Hindlimb muscle (tissue), 1 donor: ENCODE results near the gene MRM3. TPM values are rescaled to one million over a fixed set of nuclear protein-coding genes. Genes with fewer than 3 reads are reported as not detected.
"Not testable (repeated sequence)": the region's sequence is repeated elsewhere in the genome, so short reads cannot be mapped to it uniquely, and the experiment has no call there.

ENCODE experiments used
- DNase-seq: peaks from one replicate; pipeline ENCODE4 v3.0.0-alpha.2; 2013
- polyA plus RNA-seq: library from polyadenylated mRNA; unstranded; fragments of 120-200 nt; gene quantifications from one replicate; pipeline ENCODE4 v1.2.1, GENCODE V29; 2013; ENCODE audit not compliant: insufficient read length

Gene MRM3
- polyA plus RNA-seq, 1 donor: 15.4 TPM

DNA sequence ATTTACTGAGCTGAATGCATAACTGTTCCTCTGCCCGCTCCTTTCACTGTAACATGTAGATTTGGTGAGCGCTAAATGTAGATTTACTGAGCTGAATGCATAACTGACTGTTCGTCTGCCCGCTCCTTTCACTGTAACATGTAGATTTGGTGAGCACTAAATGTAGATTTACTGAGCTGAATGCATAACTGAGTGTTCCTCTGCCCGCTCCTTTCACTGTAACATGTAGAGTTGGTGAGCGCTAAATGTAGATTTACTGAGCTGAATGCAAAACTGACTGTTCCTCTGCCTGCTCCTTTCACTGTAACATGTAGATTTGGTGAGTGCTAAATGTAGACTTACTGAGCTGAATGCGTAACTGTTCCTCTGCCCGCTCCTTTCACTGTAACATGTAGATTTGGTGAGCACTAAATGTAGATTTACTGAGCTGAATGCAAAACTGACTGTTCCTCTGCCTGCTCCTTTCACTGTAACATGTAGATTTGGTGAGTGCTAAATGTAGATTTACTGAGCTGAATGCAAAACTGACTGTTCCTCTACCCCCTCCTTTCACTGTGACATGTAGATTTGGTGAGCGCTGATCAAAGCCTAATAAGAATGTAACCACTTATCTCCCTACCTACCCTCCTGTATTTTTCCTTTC lies 26.7 kb upstream of the MRM3 start:
- not testable (repeated sequence) for DNase-seq

DNA sequence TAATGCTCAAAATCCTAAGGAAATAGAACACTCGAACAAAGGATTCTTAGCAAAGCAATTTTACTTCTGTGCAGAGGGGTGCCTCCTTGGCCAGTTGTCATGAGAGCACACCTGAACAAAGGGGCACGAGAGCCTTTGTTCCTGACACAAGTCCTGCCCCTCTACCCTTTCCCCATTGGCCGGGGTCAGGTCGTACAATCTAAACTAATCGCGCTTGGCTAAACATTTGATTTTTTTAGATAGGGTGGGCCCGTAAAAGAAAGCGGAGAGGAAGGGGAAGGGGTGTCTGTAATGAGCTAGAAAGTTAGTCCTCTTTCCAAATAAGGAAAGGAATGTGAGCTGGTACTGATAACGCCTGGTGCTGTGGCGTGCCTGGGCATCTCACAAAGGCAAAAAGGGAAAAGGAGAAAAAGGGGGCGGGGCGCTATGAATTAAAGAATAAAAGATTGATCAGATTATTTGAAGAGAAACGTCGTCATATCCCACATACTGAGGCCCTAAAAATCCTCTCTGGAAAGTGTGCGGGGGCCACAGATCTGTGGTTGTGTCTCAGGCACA lies 26.1 kb upstream of the MRM3 start:
- not testable (repeated sequence) for DNase-seq

DNA sequence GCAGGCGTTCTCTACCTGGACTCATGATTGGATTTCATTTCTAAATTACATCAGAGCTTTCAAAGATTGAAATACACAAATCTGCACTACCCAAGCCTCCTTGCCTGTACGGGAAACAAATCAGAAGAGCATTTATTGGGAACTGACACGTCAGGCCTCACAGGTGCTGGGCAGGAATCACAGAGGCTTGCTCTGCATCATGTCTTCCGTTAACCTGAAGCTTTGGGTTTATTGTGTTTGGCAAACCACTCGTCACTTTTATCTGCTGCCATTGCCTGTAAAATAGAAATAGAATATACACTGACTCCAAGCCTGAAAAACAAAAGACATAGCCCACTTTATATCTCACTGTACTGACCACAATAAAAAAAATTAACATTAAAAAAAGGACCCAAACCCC lies 22.2 kb upstream of the MRM3 start:
- DNase-seq: no peak

DNA sequence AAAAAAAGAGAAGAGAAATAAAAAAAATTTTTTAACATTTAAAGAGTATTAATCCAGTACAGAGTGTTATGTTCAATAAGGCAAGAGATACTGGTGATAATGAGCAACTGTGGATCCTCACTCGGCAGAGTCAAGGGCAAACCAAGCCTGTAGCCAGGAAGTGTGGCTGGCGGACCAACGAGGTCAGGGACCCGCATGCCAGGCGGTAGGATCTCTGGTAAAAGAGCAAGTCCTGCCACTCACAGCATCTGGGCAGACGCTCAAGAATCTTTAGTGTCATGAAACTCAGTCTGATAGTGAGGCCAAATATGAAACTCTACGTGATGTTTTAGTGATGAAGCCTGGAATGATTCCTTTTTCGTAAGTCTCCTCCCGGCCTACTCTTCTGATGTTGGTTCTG lies 21.8 kb upstream of the MRM3 start:
- DNase-seq: no peak

DNA sequence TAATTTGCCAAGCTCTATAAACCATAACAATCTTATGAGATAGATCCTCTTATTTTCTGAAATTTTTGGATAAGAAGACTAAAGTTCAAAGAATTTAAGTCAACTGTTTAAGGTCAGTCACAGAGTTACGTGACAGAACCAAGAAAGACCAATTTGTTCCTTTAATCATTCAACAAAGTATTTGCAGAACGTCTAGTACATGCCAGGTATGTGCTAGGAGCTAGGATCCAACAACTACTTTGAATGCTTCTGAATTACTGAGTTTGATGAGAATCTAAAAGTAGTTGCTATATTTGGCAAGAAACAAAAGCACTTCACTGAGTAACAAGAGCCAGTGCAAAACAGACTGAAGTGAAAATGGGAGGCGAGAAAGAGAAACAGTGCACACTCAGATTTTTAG lies 15.1 kb upstream of the MRM3 start:
- DNase-seq: no peak

DNA sequence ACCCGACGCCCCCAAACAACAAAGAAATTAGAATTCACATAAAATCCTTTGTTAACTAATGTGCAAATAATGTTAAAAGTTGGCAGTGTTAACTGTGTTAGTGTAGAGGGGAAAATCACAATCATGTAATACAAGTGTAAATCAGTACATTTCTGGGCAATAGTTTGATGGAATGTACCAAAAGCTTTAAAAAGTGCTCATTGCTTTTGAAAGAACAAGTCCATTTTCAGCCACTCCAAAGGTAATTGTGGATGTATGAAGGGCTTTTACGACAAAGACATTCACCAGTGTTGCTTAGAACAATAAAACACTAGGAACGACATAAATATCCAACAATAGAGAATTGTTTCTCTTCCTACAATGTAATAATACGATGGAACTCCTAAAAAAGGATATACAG lies 9.1 kb upstream of the MRM3 start:
- no peak for DNase-seq

DNA sequence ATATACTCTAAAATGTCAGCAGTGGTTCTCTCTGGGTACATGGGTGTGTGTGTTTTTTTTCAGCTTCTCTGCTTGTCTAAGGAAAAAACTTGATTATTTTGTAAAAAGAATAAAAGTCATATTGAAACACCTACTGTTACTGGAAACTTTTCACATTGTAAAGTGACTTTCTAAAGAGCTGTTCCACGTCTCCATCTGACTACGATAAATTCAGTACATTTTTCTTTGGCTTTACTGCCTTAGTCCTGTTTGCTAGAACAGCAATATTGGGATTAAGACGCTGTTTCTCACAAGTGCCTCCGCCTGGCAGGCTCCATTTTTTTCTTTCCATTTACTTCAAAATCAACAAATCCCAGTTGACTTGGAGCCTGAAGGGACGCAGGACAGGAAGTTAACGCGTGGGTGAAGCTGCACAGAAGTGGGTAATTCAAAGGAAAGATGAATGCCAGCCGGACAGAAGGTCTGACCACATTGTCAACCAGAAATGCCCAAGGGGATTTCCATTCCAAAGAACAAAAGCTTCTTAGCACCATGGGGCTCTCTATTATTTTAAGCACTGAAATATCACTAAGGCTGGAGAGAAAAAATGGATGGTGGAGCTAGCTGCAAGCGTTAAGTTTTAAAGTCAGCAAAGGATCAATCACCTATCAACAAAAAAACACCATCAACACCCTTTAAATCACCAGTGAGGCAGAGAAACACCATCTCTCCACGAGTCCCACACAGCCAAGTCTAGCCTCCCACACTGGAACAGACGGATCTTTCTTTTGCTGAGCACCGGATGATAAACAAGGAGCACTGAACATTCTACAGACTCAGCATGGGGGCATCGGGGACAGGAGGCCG lies 8.5 kb upstream of the MRM3 start:
- no peak for DNase-seq

DNA sequence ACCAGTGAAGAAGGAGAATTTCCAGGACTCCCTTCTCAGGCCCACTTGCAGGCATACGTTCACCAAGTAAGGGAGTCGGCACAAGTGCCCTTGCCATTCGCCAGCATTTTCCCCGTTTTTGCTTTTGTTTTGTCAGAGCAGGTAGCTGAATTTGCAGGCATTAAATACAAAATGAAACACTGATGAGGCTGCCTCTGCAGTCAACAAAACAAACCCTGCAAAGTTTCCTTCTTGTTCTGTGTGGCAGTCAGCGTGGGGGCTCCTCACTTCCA lies 7.9 kb upstream of the MRM3 start:
- DNase-seq: no peak

DNA sequence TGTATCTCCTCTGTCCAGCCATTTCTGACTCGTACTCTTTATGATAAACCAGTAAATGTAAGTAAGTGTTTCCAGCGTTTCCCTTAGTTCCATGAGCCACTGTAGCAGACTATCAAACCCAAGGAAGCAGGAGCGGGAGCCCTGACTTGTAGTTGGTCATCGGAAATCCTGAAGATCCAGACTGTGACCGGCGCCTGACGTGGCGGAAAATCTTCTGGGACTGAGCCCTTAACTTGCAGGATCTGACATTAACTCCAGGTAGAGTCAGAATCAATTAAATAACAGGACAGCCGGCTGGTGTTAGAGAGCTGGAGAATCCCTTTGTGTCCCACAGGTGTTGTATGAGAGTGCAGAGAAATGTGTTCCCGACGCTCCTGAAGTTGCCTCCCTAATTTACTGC lies 4.1 kb upstream of the MRM3 start:
- DNase-seq: no peak

DNA sequence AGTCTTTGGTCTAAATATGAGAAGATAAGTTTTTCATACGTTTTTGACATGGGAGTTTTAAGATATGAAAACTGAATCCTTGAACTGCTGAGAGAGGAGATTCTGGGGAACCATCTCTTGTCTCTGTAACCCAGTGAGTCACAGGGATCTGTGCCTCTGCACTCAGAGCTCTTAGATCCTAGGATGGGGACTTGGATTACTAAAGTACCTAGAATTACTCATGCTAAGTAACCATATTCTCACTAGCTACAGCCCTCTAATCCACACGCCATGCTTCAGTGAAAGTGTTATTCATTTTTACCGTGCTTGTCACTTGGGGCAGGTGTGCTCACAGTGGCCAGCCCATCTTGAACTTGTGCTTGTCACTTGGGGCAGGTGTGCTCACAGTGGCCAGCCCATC lies 2.0 kb downstream of the MRM3 start:
- DNase-seq: no peak

DNA sequence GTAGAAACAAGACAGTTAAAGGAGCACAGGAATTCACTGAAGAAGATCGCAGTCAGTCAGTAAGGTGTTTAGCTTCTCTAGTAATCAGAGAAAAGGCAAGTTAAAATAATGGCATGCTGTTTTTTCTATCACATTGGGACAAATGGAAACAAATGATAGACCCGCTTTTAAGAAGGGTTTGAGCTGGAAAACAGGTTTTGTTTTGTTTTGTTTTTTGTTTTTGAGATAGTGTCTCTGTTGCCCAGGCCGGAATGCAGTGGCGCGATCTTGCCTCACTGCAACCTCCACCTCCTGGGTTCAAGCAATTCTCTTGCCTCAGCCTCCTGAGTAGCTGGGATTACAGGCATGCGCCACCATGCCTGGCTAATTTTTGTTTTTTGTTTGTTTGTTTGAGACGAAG lies 3.7 kb downstream of the MRM3 start:
- DNase-seq: not testable (repeated sequence)

DNA sequence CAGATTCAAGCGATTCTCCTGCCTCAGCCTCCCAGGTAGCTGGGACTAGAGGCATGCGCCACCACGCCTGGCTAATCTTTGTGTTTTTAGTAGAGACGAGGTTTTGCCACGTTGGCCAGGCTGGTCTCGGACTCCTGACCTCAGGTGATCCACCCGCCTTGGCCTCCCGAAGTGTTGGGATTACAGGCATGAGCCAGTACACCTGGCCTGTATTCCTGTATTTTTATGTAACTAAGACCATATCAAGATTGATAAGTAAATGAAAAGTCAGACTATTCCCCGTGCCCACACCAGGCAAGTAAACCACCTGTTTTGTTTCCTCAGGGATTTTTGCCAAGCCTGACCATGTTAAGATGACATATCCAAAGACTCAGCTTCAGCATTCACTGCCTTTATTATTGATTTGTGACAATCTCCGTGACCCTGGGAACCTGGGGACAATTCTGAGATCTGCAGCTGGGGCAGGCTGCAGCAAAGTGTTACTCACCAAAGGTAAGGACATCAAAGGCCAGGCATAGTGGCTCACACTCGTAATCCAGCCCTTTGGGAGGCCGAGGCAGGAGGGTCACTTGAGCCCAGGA lies 5.6 kb downstream of the MRM3 start:
- DNase-seq: no peak

DNA sequence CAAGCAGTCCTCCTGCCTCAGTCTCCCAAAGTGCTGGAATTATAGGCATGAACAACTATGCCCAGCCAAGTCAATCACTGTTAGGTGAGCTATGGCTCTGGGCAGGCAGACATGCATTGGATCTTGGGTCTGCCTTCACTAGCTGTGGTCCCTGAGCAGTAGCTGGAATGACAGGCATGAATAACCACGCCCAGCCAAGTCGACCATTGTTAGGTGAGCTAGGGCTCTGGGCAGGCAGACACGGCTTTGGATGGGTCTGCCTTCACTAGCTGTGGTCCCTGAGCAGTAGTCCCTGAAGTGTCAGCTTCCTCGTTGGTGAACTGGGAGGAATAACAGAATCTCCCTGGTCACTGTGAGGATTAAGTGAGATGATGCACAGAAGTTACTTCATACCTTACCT lies 6.4 kb downstream of the MRM3 start:
- DNase-seq: no peak

DNA sequence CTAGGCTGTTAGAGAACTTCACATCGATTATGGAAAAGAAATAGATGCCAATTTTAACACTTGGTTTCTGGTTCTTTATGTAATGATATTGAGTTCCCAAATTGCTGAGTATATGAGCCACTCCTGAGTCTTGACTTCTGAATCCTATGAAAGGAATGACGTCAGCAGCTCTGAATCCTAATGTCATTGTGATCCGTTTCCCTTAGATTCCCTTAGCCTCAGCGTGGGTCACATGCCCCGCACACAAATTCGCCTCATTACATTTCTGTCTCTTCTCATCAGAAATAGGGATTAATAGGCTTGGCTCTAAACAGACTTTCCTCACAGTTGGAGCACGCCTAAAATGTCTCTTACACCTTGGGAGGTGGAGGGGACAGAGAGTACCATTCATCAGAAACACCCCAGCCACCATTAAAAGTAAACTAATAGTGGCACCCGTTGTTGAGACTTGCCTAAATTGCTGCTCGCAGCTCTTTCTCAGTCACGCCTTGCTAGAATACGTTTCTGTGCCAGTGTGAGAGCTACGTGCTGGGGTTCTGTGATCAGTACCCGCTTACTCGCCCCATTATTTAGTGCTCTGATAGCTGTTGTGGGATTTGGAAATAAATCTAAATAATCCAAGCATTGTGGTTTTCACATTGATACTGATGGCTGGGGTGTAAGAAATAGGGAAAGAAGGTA lies 7.1 kb downstream of the MRM3 start:
- DNase-seq: no peak

DNA sequence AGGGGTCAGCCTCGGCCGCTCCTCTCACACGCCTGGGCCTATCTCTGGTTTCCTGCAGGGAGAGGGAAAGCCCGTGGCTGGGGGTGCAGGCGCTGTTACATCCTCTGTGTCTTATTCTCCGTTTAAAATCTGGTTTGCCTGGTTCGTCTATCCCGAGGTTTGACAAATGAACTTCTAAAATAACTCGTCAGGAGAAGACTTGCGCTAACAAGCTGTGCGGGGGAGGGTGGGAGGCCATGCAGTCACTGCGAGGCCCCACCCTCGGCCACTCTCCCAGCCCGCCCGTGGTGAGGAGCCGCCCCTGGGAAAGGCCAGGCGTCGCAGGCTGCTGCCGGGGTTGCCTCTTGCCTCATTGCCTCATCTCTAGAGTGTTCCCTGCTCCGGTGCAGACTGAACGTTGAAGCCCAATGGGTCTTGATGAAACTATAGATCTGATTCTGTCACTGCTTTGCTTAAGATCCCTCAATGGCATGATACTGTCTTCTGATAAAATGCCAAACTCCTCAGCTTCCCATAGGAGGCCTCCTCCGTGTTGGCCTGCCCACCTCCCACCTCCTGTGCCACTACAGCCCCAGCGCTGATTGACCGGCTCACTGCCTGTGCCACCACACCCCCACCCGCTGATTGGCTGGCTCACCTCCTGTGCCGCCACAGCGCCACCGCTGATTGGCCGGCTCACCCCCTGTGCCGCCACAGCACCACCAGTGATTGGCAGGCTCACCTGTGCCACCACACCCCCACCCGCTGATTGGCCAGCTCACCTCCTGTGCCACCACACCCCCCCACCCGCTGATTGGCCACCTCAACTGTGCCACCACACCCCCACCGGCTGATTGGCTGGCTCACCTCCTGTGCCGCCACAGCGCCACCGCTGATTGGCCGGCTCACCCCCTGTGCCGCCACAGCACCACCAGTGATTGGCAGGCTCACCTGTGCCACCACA lies 8.0 kb downstream of the MRM3 start:
- not testable (repeated sequence) for DNase-seq

DNA sequence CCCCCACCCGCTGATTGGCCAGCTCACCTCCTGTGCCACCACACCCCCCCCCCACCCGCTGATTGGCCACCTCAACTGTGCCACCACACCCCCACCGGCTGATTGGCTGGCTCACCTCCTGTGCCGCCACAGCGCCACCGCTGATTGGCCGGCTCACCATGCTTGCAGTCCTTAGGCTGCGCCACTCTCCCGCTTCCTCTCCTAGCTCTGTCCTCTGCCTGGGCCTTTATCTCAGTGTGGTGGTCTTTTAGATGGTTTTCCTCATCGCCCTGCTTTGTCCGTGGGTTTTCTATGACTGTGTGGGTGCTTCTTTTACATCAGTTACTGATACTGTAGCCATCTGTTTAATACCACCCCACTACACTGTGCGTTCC lies 8.7 kb downstream of the MRM3 start:
- DNase-seq: not testable (repeated sequence)

DNA sequence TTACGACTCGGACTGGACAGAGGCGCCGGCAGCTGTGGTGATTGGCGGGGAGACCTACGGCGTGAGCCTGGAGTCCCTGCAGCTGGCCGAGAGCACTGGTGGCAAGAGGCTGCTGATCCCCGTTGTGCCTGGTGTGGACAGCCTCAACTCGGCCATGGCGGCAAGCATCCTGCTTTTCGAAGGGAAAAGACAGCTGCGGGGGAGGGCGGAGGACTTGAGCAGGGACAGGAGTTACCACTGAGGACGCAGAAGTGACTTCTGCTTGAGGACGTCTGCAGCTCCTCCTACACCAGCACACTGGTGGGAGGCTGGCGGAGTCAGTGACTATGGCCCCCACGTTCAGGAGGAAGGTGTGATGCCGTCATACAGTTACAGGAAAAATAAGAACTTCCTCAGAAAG lies 9.7 kb downstream of the MRM3 start:
- DNase-seq: no peak

DNA sequence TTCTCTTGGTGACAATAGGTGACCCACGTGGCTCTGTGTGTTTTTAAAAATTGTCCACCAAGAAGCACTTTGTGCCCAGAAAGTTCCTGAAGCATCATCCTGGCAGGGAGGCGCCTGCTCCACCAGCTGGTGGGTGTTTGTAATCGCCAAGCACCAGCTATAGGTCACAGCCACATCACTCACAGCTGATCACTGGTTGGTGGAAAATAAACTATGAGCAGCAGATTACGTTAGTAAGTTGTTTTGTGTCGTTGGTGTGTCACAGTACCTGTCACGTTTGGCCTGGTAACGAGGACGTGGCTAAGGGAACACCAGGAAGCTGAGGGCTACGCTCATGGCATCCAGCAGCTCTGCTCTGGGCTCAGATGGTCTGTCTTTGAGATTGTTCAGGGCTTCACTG lies 10.1 kb downstream of the MRM3 start:
- no peak for DNase-seq

DNA sequence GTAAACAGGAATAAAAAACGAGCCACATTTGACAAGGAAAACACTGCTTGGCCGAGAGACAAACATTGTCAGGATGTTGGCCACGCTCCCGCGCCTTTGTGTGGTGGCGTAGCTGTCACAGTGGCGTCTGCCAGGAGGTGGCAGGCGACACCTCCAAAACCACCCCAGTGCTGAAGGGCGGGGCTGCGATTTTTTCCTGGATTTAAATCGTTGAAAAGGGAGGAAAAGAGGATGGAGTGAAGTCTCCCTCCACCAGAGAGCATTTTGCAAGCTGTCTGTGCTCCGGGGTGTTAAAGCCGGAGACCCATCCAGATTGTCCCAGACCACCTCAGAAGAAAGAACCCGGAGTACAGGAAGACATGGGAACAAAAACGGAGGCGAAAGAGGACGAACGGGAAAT lies 12.7 kb downstream of the MRM3 start:
- DNase-seq: peak; percentile 90

DNA sequence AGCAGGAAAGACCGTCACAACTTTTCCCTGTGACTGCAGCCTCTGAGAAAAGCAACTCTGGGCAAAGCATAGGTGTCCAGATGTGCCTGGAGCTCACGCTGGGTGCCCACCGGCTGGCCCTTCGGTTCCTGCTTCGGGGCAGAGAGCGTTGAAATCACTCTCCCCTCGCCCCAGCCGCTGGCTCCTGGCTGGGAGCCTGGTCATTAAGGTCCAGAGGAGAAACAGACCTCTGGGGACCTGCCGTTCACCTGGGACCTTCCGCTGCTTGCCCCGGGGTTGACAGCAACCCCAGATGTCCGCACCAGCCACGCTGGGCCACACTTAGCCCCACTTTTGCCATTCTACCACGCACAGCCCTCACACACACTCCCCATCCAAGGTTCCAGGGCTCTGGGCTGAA lies 13.1 kb downstream of the MRM3 start:
- DNase-seq: no peak

DNA sequence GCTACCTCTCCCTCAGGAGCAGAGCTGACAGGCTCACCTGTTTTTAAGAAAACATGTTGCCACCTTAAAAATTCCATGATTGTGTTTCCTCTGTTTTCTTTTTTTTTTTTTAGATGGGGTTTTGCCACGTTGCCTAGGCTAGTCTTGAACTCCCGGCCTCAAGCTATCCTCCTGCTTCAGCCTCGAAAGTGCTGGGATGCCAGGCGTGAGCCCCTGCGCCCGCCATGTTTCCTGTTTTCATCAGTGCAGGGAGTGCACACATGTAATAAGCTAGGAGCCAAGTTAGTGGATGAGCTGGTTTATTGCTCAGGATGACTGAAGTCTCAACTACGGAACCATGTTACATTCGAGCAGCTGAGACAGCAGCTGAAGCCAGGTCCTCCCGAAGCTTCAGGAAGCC lies 13.6 kb downstream of the MRM3 start:
- no peak for DNase-seq

DNA sequence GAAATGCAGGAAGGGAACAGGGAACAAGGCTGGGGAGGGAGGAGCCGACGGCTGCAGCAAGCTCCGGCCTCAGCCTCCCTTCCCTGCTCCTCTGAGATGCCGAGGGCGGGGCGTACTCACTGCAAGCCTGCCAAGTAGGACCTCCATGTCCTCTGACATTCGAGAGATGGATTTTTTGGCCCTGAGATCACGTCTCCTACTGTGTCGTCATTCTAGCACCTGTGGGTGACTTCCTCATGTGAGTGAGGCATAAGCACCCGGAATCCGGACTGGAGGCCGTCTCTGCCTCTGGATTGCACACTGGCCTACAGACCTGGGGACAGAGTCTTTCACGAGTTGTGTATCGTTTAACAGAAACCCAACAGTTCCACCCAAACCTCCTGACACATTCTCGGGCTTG lies 14.5 kb downstream of the MRM3 start:
- no peak for DNase-seq
